ENCODE data around the gene FUBP1. TPM values are rescaled to one million over a fixed set of nuclear protein-coding genes. Genes with fewer than 3 reads are reported as not detected.

The FUBP1 gene
- total RNA-seq, 2 experiments from 2014 or later = 234 to 301 TPM

DNA sequence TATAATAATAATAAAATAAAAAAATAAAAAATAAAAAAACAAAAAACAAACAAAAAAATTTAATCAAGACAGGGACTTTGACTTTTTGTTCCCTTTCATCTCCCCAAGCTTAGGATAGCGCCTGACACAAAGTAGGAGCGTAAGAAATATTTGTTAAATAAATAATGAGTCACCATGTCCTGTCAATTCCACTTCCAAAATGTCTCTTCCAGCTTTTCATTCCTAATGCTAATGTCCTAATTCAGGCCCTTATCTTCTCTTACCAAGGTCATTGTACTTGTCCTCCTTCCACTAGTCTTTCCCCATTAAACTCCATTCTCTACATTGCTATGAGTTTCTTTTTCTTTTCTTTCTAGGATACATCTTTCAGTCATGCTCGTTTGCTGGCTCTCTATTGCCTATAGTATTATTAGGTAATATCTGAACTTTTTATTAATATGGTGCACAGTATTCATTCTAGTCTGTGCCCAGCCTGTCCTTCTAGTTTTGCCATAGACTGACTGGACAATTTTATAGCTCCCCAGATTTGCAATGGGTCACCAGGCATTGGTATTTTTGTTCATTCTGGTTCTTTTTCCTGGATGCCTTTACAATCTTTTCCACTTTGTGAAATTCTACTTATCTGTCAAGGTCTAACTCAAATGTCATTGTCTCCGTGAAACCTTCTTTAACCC, 79.1 kb downstream of the FUBP1 start:
- no peak overlapping the region for H2AFZ ChIP-seq (ENCODE audit: low read length)
- H3K27ac ChIP-seq (ENCODE audit: low read depth, low read length, poor library complexity, severe bottlenecking) = no peak overlapping the region
- H4K20me1 ChIP-seq (ENCODE audit: insufficient read depth, low read length) = no peaks in the 10 kb centered on the region
- DNase-seq (ENCODE audit: low spot score) = no peak
- no peak overlapping the region for H3K4me3 ChIP-seq (ENCODE audit: low read depth, low read length, poor library complexity, severe bottlenecking)
- no peak for TF ChIP-seq EZH2phosphoT487 (IDR thresholded peaks at IDR 0.05; ENCODE audit: borderline replicate concordance, low read depth, low read length)
- no peaks in the 10 kb centered on the region for H3K9me3 ChIP-seq (ENCODE audit: low read length)
- no peaks in the 10 kb centered on the region for H3K9me2 ChIP-seq (ENCODE audit: insufficient read depth, low read length)
- H3K79me2 ChIP-seq (ENCODE audit: insufficient read depth, low read depth, low read length) = no peaks in the 10 kb centered on the region
- ChIA-PET POLR2A (interaction anchor here (0.6 to 1.2 kb wide), 5 partner anchors 26 to 217 kb away, joined by 3 to 4 read pairs (median 3); no protein-coding TSS in a partner anchor), CTCF (ENCODE audit: unreplicated experiment) (no interaction called here)
- intact Hi-C loops (cut with micrococcal nuclease; ENCODE audit: unreplicated experiment) = loop anchor here (1.0 to 10.0 kb wide), 7 partner anchors 74 to 747 kb away; partner anchors contain the start of gene ZZZ3
- H3K4me1 ChIP-seq (ENCODE audit: insufficient read depth, low read length, poor library complexity, severe bottlenecking) = no peaks in the 10 kb centered on the region
- BruUV-seq (replicated peaks) = no TSS peak
- H3K4me2 ChIP-seq (ENCODE audit: low read length) = no peak overlapping the region
- no peaks in the 10 kb centered on the region for H3K36me3 ChIP-seq (ENCODE audit: insufficient read depth, low read length)

Small RNA genes lying within 50 kb of the gene (small RNA-seq; reads per million reads assigned to genes)
- 0.42 reads per million for gene AC103591.3

Other genes with a start within 250 kb of the FUBP1 start
- 44.1 and 47.8 TPM in 2 replicates for gene USP33, start 219.2 kb downstream of the FUBP1 start, total RNA-seq (2014; rRNA removed; shearing (Covaris generic))
- gene USP33, start 219.2 kb downstream of the FUBP1 start, total RNA-seq (2022) = 66.7 and 67.0 TPM in 2 replicates
- 3.7 and 5.1 TPM in 2 replicates for gene MIGA1, start 199.4 kb downstream of the FUBP1 start, total RNA-seq (2014; rRNA removed; shearing (Covaris generic))
- gene MIGA1, start 199.4 kb downstream of the FUBP1 start, total RNA-seq (2022) = 7.5 and 8.4 TPM in 2 replicates
- gene NEXN, start 90.4 kb downstream of the FUBP1 start, total RNA-seq (2014; rRNA removed; shearing (Covaris generic)) = not detected in 2 replicates
- 0.28 TPM in 1 of 2 replicates, not detected in the other for gene NEXN, start 90.4 kb downstream of the FUBP1 start, total RNA-seq (2022)
- gene DNAJB4, start 25.9 kb upstream of the FUBP1 start, total RNA-seq (2014; rRNA removed; shearing (Covaris generic)) = 9.0 and 12.6 TPM in 2 replicates
- 14.9 and 15.8 TPM in 2 replicates for gene DNAJB4, start 25.9 kb upstream of the FUBP1 start, total RNA-seq (2022)
- 0.15 TPM in 1 of 2 replicates, not detected in the other for gene GIPC2, start 66.9 kb upstream of the FUBP1 start, total RNA-seq (2014; rRNA removed; shearing (Covaris generic))
- not detected in 2 replicates for gene GIPC2, start 66.9 kb upstream of the FUBP1 start, total RNA-seq (2022)

Data from OCI-LY7 (cell line).